GM10266 (cell line): ENCODE data around the gene TEX30.

Experiments
- DNase-seq: peaks from one replicate; pipeline ENCODE4 v3.0.0; 2012; ENCODE audit errors: extremely low spot score
- CTCF ChIP-seq: IDR thresholded peaks from 2 replicates; pipeline ENCODE4 v1.5.1; 2012; ENCODE audit warnings: mild to moderate bottlenecking, low read depth; ENCODE audit not compliant: control insufficient read depth, insufficient read depth; ENCODE audit errors: missing control alignments

Gene TEX30

GRCh38 chr13:102742101-102742500 lies 31.5 kb downstream of the TEX30 start:
- TF ChIP-seq CTCF: no peak
- DNase-seq: no peak

- DNase-seq: no peak
- TF ChIP-seq CTCF: no peak
Observed at GRCh38 chr13:102729560-102730270, 43.9 kb downstream of the TEX30 start.

- TF ChIP-seq CTCF: no peak
- DNase-seq: no peak
Observed at GRCh38 chr13:102726430-102726829, 47.2 kb downstream of the TEX30 start.

GRCh38 chr13:102724923-102725322 lies 48.7 kb downstream of the TEX30 start:
- no peak for DNase-seq
- peak; percentile 16 for TF ChIP-seq CTCF

GRCh38 chr13:102721800-102722231 lies 51.8 kb downstream of the TEX30 start:
- TF ChIP-seq CTCF: no peak
- no peak for DNase-seq

- no peak for TF ChIP-seq CTCF
- no peak for DNase-seq
Observed at GRCh38 chr13:102718746-102719145, 54.8 kb downstream of the TEX30 start.
